CD4-positive, alpha-beta T cell treated with Interleukin-12 subunit alpha and Interleukin-12 subunit beta, for 1 hour (primary cell): ENCODE results near the gene ELL.
"Not testable (repeated sequence)": the region's sequence is repeated elsewhere in the genome, so short reads cannot be mapped to it uniquely, and the experiment has no call there.

ENCODE experiments used
- DNase-seq: peaks from one replicate; pipeline ENCODE4 v3.0.0-alpha.2; 2020

ELL gene

DNA sequence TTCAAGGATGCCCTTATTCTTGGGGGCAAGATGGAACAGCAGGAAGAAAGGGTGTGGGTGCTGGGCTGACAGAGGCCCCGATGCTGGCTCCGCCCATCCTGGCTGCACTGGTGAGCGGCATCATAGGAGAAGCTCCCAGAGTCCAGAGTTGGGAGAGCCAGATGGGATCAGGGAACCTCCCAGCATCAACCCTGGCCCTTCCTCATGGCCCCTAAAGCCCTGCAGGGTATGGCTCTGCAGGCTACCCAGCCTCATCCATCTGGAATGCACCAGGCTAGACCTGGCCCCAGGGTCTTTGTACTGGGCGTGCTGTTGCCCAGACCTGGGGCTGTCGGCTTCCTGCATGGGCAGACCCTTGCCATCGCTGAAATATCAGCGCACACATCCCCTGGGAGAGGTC, 7.9 kb upstream of the ELL start:
- DNase-seq: no peak

DNA sequence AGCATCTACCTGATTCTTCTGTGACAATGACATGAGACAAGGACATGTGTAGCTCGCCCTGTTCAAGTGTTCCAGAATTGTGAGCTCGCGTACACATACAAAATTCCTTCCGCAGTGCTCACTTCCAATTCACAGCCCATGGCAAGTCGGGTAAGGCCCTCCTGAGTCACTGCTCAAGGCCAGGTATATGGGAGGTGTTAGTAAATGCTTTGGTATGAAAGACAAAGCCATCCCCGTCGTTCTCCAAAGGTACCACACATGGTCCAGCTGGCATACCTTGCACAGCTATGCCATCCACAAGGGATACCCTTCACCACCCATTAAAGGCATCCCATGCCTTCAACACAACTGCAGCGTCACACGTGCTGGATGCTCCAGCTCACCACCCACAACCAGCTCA, 4.4 kb upstream of the ELL start:
- DNase-seq: no peak

DNA sequence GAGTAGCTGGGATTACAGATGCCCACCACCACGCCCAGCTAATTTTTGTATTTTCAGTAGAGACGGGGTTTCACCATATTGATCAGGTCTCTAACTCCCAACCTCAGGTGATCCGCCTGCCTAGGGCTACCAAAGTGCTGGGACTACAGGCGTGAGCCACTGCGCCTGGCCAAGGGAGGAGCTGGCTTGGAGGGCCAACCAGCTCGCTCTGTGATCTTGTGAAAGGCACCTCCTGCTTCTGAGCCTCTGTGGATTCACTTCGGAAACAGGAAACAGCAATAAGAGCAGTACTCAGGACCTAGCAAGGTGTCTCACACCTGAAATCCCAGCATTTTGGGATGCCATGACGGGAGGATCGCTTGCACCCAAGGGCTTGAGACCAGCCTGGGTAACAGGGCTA, 2.0 kb upstream of the ELL start:
- DNase-seq: no peak

DNA sequence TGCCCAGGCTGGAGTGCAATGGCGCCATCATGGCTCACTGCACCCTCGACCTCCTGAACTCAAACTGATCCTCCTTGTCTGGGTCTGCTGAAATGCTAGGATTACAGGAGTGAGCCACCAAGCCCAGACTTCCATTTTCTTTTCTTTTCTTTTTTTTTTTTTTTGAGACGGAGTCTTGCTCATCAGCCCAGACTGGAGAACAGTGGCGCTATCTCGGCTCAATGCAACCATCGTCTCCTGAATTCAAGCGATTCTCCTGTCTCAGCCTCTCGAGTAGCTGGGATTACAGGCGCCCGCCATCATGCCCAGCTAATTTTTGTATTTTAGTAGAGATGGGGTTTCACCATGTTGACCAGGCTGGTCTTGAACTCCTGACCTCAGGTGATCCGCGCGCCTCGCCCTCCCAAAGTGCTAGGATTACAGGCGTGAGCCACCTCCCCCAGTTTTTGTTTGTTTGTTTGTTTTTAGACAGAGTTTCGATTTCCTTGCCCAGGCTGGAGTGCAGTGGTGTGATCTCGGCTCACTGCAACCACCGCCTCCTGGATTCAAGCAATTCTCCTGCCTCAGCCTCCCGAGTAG, 1.1 kb upstream of the ELL start:
- DNase-seq: not testable (repeated sequence)

- peak; percentile 100 for DNase-seq
Measured at GRCh38 chr19:18522124-18522861, 423 bp upstream of the ELL start.

GRCh38 chr19:18520848-18521691, 800 bp downstream of the ELL start:
- DNase-seq: peak; percentile 36

- peak; percentile 69 for DNase-seq
Measured at GRCh38 chr19:18519962-18520847, 1.7 kb downstream of the ELL start.

DNA sequence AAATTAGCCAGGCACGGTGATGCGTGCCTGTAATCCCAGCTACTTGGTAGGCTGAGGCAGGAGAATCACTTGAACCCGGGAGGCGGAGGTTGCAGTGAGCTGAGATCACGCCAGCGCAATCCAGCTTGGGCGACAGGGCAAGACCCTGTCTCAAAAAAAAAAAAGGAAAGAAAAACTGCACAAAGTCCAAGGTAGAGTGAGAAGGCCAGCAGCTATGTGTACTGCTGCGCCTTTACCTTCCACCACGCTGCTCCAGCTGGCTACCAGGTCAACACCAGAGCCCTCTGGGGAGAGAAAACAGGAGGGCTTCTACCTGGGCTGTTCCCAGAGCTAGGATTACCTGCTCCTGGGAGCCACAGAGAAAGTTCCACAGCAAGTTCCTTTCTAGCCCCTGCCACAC, 3.2 kb downstream of the ELL start:
- DNase-seq: no peak

GRCh38 chr19:18517606-18518005, 4.3 kb downstream of the ELL start:
- no peak for DNase-seq

GRCh38 chr19:18515959-18516358, 5.9 kb downstream of the ELL start:
- DNase-seq: no peak

GRCh38 chr19:18514800-18515682, 6.8 kb downstream of the ELL start:
- peak; percentile 42 for DNase-seq

DNA sequence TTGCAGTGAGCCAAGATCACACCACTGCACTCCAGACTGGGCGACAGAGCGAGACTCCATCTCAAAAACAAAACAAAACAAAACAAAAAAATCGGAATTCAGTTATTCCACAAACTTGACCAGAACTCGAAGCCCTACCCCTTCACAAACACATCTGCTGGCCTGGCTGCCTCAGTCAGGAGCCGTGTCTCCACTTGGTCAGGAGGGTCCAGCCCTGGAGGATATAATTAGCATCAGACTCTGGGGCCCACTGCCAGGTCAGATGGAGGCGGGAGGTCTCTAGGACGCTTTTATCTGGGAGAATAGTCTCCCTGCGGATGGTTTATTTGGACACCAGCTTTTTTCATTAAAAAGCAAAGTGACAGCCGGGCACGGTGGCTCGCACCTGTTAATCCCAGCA, 8.0 kb downstream of the ELL start:
- DNase-seq: no peak

DNA sequence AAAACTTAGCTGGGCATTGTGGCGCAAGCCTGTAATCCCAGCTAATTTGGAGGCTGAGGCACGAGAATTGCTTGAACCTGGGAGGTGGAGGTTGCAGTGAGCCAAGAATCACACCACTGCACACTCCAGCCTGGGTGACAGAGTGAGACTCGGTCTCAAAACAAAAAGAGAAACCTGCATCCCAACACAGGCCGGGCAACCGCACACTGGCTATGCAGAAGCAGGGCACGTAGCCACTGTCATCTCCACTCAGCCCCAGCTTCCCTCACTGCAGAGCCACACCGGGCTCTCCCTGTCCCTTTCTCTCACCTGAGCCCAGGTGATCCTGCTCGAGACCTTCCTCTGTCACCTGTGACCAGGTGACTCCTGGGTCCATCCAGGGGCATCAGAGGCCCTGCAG, 11.7 kb downstream of the ELL start:
- DNase-seq: no peak

DNA sequence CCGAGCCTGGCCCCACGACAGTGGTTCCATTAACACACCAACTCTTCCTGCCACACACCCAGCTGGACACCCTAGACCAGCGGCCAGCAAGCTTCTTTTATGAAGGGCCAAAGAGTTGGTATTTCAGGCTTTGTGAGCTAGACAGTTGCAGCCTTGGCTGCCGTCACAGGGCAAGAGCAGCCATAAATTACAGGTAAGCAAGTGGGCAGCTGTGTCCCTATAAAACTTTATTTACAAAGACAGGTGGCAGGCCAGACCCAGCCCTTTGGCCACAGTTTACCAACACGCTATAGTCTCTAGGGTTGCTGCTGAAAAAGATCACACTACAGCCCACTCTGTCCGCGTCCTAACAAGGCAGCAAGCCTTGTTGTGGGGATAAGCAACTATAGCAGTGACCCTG, 13.3 kb downstream of the ELL start:
- DNase-seq: no peak

GRCh38 chr19:18507727-18508440, 14.0 kb downstream of the ELL start:
- DNase-seq: no peak

- DNase-seq: peak; percentile 70
Measured at GRCh38 chr19:18507021-18507726, 14.7 kb downstream of the ELL start.

- DNase-seq: peak; percentile 47
Measured at GRCh38 chr19:18506101-18506930, 15.6 kb downstream of the ELL start.

GRCh38 chr19:18504886-18505610, 16.8 kb downstream of the ELL start:
- DNase-seq: no peak
